ENCODE results near the gene PGD. TPM values are rescaled to one million over a fixed set of nuclear protein-coding genes. Genes with fewer than 3 reads are reported as not detected.
"Not testable (repeated sequence)": the region's sequence is repeated elsewhere in the genome, so short reads cannot be mapped to it uniquely, and the experiment has no call there.

Gene PGD
- total RNA-seq, 1 donor, result 108 TPM

DNA sequence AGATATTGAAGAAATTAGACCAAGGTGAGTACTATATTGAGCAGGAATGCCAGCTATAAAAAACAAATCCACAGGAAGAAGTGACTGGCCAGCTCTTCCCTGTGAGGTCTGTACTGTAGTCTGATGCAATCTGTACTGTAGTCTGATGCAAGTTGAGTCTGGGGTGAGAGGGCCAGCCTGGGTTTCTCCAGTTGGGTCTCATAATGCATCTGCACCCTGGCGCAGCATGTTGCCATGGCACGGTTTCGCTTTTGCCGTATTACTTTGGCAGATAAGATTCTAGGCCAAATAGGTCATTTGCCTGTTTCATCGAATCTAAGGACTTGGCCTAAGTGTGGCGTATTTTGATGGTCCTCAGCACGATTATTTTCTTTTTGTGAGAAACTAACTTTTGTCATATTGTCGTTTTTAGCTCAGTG lies 24.4 kb upstream of the PGD start:
- TF ChIP-seq, protein P1, sequence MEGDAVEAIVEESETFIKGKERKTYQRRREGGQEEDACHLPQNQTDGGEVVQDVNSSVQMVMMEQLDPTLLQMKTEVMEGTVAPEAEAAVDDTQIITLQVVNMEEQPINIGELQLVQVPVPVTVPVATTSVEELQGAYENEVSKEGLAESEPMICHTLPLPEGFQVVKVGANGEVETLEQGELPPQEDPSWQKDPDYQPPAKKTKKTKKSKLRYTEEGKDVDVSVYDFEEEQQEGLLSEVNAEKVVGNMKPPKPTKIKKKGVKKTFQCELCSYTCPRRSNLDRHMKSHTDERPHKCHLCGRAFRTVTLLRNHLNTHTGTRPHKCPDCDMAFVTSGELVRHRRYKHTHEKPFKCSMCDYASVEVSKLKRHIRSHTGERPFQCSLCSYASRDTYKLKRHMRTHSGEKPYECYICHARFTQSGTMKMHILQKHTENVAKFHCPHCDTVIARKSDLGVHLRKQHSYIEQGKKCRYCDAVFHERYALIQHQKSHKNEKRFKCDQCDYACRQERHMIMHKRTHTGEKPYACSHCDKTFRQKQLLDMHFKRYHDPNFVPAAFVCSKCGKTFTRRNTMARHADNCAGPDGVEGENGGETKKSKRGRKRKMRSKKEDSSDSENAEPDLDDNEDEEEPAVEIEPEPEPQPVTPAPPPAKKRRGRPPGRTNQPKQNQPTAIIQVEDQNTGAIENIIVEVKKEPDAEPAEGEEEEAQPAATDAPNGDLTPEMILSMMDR (IDR thresholded peaks at IDR 0.05; ENCODE audit: insufficient read depth, low read length), result no peak

GRCh38 chr1:10377365-10378029 lies 21.4 kb upstream of the PGD start:
- TF ChIP-seq, protein P1 (IDR thresholded peaks at IDR 0.05; ENCODE audit: insufficient read depth, low read length), result peak; percentile 80
- peak; percentile 91 for DNase-seq (ENCODE audit: low read depth)
- H3K4me3 ChIP-seq (ENCODE audit: low read depth, low read length), result not testable (repeated sequence)

More for the DNA sequence above, 24.4 kb upstream of the PGD start:
- DNase-seq (ENCODE audit: low read depth), result peak; percentile 35
- H3K4me3 ChIP-seq (ENCODE audit: low read depth, low read length), result no peak overlapping the region

- TF ChIP-seq, protein P1 (IDR thresholded peaks at IDR 0.05; ENCODE audit: insufficient read depth, low read length), result no peak
- DNase-seq (ENCODE audit: low read depth), result peak; percentile 75
- H3K4me3 ChIP-seq (ENCODE audit: low read depth, low read length), result no peak overlapping the region
These were observed 20.6 kb upstream of the PGD start for GRCh38 chr1:10378081-10378841.

DNA sequence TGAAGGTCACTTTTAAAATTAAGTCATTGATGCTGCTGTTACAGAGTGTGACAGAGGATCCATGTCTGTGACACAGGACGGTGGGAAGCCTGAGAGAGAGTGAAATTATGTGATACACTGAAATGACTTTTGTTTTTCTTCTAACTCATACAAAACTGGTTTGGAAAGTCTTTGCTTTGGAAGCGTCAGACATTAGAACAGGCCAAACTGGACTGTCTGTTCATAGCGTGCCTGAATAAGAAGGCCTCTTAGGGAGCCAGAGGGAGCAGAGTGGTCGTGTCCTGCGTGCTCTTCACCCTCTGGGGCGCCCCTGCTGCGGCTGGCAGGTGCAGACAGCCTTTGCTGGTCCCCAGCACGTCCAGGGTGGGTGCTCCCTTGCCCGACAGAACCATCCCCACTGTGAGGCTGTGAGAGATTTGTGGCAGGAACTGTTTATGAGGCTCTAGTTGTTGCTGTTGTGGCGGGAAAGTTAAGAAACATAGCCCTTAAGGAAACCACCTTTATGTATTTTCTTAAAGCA lies 19.7 kb upstream of the PGD start:
- H3K4me3 ChIP-seq (ENCODE audit: low read depth, low read length), result no peak overlapping the region
- TF ChIP-seq, protein P1 (IDR thresholded peaks at IDR 0.05; ENCODE audit: insufficient read depth, low read length), result no peak
- DNase-seq (ENCODE audit: low read depth), result no peak

GRCh38 chr1:10379676-10380075 lies 19.2 kb upstream of the PGD start:
- TF ChIP-seq, protein P1 (IDR thresholded peaks at IDR 0.05; ENCODE audit: insufficient read depth, low read length), result no peak

GRCh38 chr1:10380594-10381275 lies 18.1 kb upstream of the PGD start:
- no peak overlapping the region for H3K4me3 ChIP-seq (ENCODE audit: low read depth, low read length)
- DNase-seq (ENCODE audit: low read depth), result peak; percentile 85
- TF ChIP-seq, protein P1 (IDR thresholded peaks at IDR 0.05; ENCODE audit: insufficient read depth, low read length), result no peak

More at GRCh38 chr1:10379676-10380075, 19.2 kb upstream of the PGD start:
- no peak overlapping the region for H3K4me3 ChIP-seq (ENCODE audit: low read depth, low read length)
- no peak for DNase-seq (ENCODE audit: low read depth)
